ENCODE data around the gene PPA1. TPM values are rescaled to one million over a fixed set of nuclear protein-coding genes. Genes with fewer than 3 reads are reported as not detected.
"Not testable (repeated sequence)": the region's sequence is repeated elsewhere in the genome, so short reads cannot be mapped to it uniquely, and the experiment has no call there.

PPA1 gene
- total and polyA plus RNA-seq, 2 of the 4 experiments (the other 2 are of a cell fraction): 78.6 to 102 TPM

DNA sequence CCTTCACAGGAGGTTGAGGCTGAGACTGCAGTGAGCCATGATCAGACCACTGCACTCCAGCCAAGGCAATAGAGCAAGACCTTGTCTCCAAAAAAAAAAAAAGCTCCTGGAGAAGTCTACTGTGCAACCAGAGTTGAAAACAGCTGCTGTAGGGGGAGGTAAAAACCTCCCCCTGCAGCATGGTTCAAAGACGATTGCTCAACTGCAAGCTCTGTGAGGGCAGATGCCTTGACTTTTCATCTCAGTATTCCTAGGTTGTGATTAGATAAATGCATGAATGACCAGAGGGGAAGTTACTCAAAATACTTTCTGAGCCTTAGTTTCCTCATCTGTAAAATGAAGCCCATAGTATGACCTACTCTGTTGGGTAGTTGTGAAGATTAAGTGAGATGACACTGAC is 25.0 kb upstream of the PPA1 start:
- no CpG with 5 or more reads among the region's 1 CpG for WGBS, 2 experiments (ENCODE audit: extremely low coverage in 2 of 2, insufficient read length in 1 of 2)
- intact Hi-C loops (cut with micrococcal nuclease) (no loop called here), dilution Hi-C loops (cut with HindIII; ENCODE audit: low sequenced_read_pairs, unreplicated experiment) (no loop called here), in situ Hi-C loops (cut with MboI; ENCODE audit: low sequenced_read_pairs) (no loop called here)
- Histone ChIP-seq H4K5ac (ENCODE audit: low read depth, low read length) (no peak overlapping the region), H2AK5ac (ENCODE audit: low read depth, low read length) (no peak overlapping the region), H3K27me3 (ENCODE audit: control insufficient read depth, insufficient read depth, low read length) (peaks cover 19% of the 10 kb centered on the region), H3K9me3 (ENCODE audit: control insufficient read depth, insufficient read depth, low read length) (peaks cover 12% of the 10 kb centered on the region; the same call in 1 of the 2 replicates), H2AFZ (replicated peaks; ENCODE audit: low read length, poor library complexity) (no peak overlapping the region), H3K23ac (ENCODE audit: low read depth, low read length) (no peak overlapping the region), H3K9me1 (ENCODE audit: insufficient read depth, low read length) (no peaks in the 10 kb centered on the region), H3K27ac (ENCODE audit: insufficient read depth, low read length) (no peak overlapping the region), H3K56ac (ENCODE audit: extremely low read depth, insufficient read depth, low read length) (no peak overlapping the region), H3K9ac (ENCODE audit: low read depth, low read length) (no peak overlapping the region), H2BK20ac (ENCODE audit: low read depth, low read length) (no peak overlapping the region), H2BK120ac (ENCODE audit: low read depth, low read length) (no peak overlapping the region), H4K8ac (ENCODE audit: low read depth in 2 of 2, low read length in 2 of 2) (no peak overlapping the region), H4K91ac (ENCODE audit: insufficient read depth, low read depth, low read length) (no peak overlapping the region), H3K36me3 (ENCODE audit: control insufficient read depth, insufficient read depth, low read length) (no peaks in the 10 kb centered on the region), H2BK5ac (ENCODE audit: low read depth, low read length, poor library complexity, severe bottlenecking) (no peak overlapping the region), H4K20me1 (ENCODE audit: insufficient read depth, low read length) (no peaks in the 10 kb centered on the region), H3K18ac (ENCODE audit: low read depth, low read length) (no peak overlapping the region), H2BK15ac (ENCODE audit: low read depth, low read length) (no peak overlapping the region), H3K79me1 (ENCODE audit: low read depth in 1 of 2, low read length in 2 of 2) (no peaks in the 10 kb centered on the region), H3K4me2 (ENCODE audit: low read depth, low read length) (no peak overlapping the region), H3K4me3 (ENCODE audit: insufficient read depth, low read depth, low read length) (no peak overlapping the region), H3K14ac (replicated peaks; ENCODE audit: low read depth, low read length) (no peak overlapping the region), H2AK9ac (replicated peaks; ENCODE audit: low read depth, low read length, poor library complexity) (no peak overlapping the region), H3K4ac (ENCODE audit: low read depth, low read length) (no peak overlapping the region), H3K4me1 (ENCODE audit: control insufficient read depth, insufficient read depth, low read length) (no peaks in the 10 kb centered on the region; the same call in 1 of the 2 replicates)
- POLR2A ChIA-PET (ENCODE audit: unreplicated experiment): no interaction called here
- DNase-seq: no peak
- ATAC-seq (ENCODE audit: low read depth): no peak
- no peak for TF ChIP-seq RAD21 (IDR thresholded peaks at IDR 0.05; ENCODE audit: low read length)
- TF ChIP-seq MXI1 (IDR thresholded peaks at IDR 0.05; ENCODE audit: borderline replicate concordance, low read depth, low read length): no peak
- no peak for TF ChIP-seq FOS (IDR thresholded peaks at IDR 0.05; ENCODE audit: low read depth, low read length)
- TF ChIP-seq ELK1 (IDR thresholded peaks at IDR 0.05; ENCODE audit: borderline replicate concordance, low read depth, low read length): no peak
- TF ChIP-seq POLR2A (IDR thresholded peaks at IDR 0.05; ENCODE audit: low read depth, low read length): no peak
- BruUV-seq (replicated peaks): no TSS peak
- CTCF ChIA-PET: interaction anchor here (0.6 to 1.0 kb wide), 2 partner anchors 106 to 112 kb away, joined by 3 read pairs; no protein-coding TSS in a partner anchor

GRCh38 chr10:70257816-70258215 is 24.6 kb upstream of the PPA1 start:
- in situ Hi-C loops (cut with MboI; ENCODE audit: low sequenced_read_pairs); dilution Hi-C loops (cut with HindIII; ENCODE audit: low sequenced_read_pairs, unreplicated experiment); ATAC-seq (ENCODE audit: low read depth): not testable (repeated sequence)

More at GRCh38 chr10:70257816-70258215, 24.6 kb upstream of the PPA1 start:
- H3K23ac ChIP-seq (ENCODE audit: low read depth, low read length); intact Hi-C loops (cut with micrococcal nuclease); H2AK5ac ChIP-seq (ENCODE audit: low read depth, low read length); H3K9me1 ChIP-seq (ENCODE audit: insufficient read depth, low read length); H4K20me1 ChIP-seq (ENCODE audit: insufficient read depth, low read length); H2BK20ac ChIP-seq (ENCODE audit: low read depth, low read length); H2AK9ac ChIP-seq (replicated peaks; ENCODE audit: low read depth, low read length, poor library complexity); DNase-seq; H2BK120ac ChIP-seq (ENCODE audit: low read depth, low read length); H3K27ac ChIP-seq (ENCODE audit: insufficient read depth, low read length); H4K91ac ChIP-seq (ENCODE audit: insufficient read depth, low read depth, low read length); H3K36me3 ChIP-seq (ENCODE audit: control insufficient read depth, insufficient read depth, low read length); BruUV-seq (replicated peaks); H4K5ac ChIP-seq (ENCODE audit: low read depth, low read length); H3K4me1 ChIP-seq (ENCODE audit: control insufficient read depth, insufficient read depth, low read length); H3K14ac ChIP-seq (replicated peaks; ENCODE audit: low read depth, low read length); H3K4ac ChIP-seq (ENCODE audit: low read depth, low read length); H3K56ac ChIP-seq (ENCODE audit: extremely low read depth, insufficient read depth, low read length); H2BK15ac ChIP-seq (ENCODE audit: low read depth, low read length); H4K8ac ChIP-seq (ENCODE audit: low read depth in 2 of 2, low read length in 2 of 2); H3K9ac ChIP-seq (ENCODE audit: low read depth, low read length); H3K18ac ChIP-seq (ENCODE audit: low read depth, low read length); H3K79me1 ChIP-seq (ENCODE audit: low read depth in 1 of 2, low read length in 2 of 2); POLR2A ChIA-PET (ENCODE audit: unreplicated experiment); H3K4me2 ChIP-seq (ENCODE audit: low read depth, low read length); H2BK5ac ChIP-seq (ENCODE audit: low read depth, low read length, poor library complexity, severe bottlenecking); H2AFZ ChIP-seq (replicated peaks; ENCODE audit: low read length, poor library complexity); H3K4me3 ChIP-seq (ENCODE audit: insufficient read depth, low read depth, low read length): not testable (repeated sequence)
- WGBS, 2 experiments (ENCODE audit: extremely low coverage in 2 of 2, insufficient read length in 1 of 2): no CpG with 5 or more reads among the region's 8 CpGs
- Histone ChIP-seq H3K9me3 (ENCODE audit: control insufficient read depth, insufficient read depth, low read length) (peaks cover 12% of the 10 kb centered on the region; the same call in 1 of the 2 replicates), H3K27me3 (ENCODE audit: control insufficient read depth, insufficient read depth, low read length) (peaks cover 21% of the 10 kb centered on the region)
- CTCF ChIA-PET: interaction anchor here (1.0 kb wide), 1 partner anchor 106 kb away, joined by 3 read pairs; no protein-coding TSS in a partner anchor

Measured in IMR-90 (cell line).